ENCODE results near the gene TMEM121. TPM values are rescaled to one million over a fixed set of nuclear protein-coding genes. Genes with fewer than 3 reads are reported as not detected.

Gene TMEM121
- total and polyA plus RNA-seq, 7 experiments from 2014 or later, result 0.83 to 5.7 (median 3.7) TPM

- ATAC-seq (no peak), DNase-seq (peak in 1 of 9 donors; percentile 65)
- ChIA-PET POLR2A (interaction anchor here (0.9 to 4.1 kb wide), 12 partner anchors 9 to 469 kb away, joined by 3 to 80 read pairs (median 4); partner anchors contain the start of gene CDCA4), CTCF (interaction anchor here (0.6 to 4.3 kb wide), 20 partner anchors 10 to 464 kb away, joined by 3 to 94 read pairs (median 5); partner anchors contain the start of gene TEX22)
- Mint-ChIP-seq H3K27me3 (no peaks in the 10 kb centered on the region), H3K36me3 (peaks cover 0 to 2% (median 0%) of the 10 kb centered on the region in 5 donors), H3K4me3 (peak overlapping the region in 7 of 10 donors; percentile 84 to 95 (median 87)), H3K4me1 (peaks cover 11 to 26% (median 23%) of the 10 kb centered on the region in 7 donors), H3K9me3 (no peaks in the 10 kb centered on the region), H3K27ac (peak overlapping the region in 5 of 9 donors; percentile 94 to 99 (median 97))
- Histone ChIP-seq H3K27ac (ENCODE audit: low read depth, low read length) (peak overlapping the region; percentile 100), H3K4me1 (ENCODE audit: control insufficient read depth in 2 of 2, insufficient read depth in 2 of 2, low read length in 2 of 2) (peaks cover 22 to 28% of the 10 kb centered on the region in 2 donors), H3K36me3 (ENCODE audit: control insufficient read depth in 2 of 3, insufficient read depth in 3 of 3, low read length in 3 of 3) (no peaks in the 10 kb centered on the region), H3K27me3 (ENCODE audit: control insufficient read depth in 2 of 2, insufficient read depth in 2 of 2, low read length in 2 of 2) (no peaks in the 10 kb centered on the region), H3K9me3 (ENCODE audit: control insufficient read depth in 2 of 3, low read length in 3 of 3) (no peaks in the 10 kb centered on the region), H3K4me3 (ENCODE audit: low read length) (peak overlapping the region; percentile 85)
- intact Hi-C loops (cut with micrococcal nuclease), result loop anchor here (1.0 to 10.0 kb wide), 15 partner anchors 9 to 737 kb away; partner anchors contain the start of genes CRIP2 (in 2 of the 2), GPR132 (in 2 of the 2), BRF1 (in 1 of the 2) and CDCA4 (in 1 of the 2)
These were observed 36.2 kb upstream of the TMEM121 start for GRCh38 chr14:105490267-105490571.

DNA sequence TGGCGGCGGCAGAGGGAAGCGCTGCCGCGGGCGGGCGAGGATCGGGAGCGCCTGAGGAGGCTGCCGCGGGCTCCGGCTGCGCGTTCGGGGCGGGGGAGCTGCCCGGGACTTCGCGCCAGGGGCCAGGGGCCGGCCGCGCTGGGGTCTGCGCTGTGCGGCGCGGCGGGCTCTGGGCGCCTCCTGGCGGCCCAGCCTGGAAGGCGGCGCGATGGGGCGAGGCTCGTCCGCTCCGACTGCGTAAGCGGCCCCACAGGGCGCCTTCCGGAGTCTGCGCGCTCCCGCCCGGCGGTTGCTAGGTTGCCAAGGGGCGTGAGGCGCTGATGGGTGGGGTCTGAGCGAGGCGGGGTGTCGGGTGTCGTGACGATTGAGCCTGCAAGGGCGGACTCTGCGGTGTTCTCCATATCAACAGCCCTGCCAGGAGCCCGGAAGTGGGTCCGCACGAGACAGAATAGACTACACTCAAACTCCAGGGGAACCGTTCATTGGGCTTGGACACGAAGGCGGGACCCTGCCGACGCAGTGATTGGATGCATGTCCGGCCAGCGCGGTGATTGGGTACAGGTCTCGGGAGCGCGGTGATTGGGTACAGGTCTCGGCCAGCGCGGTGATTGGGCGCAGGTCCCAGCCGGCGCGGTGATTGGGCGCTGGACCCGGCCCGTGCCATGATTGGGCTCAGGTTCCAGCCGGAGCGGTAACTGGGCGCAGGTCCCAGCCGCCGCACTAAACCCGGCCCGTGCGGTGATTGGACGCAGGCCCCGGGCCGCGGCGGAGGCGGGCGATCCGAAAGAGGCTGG, 35.6 kb upstream of the TMEM121 start, which contains the start of gene TEDC1:
TSS of gene TEDC1 (plus strand) at position 675 of the 794 bp plus-strand sequence. CDS start 130 bp downstream, outside the sequence.
- Mint-ChIP-seq H3K9me3 (no peaks in the 10 kb centered on the region), H3K36me3 (peaks cover 0 to 2% (median 0%) of the 10 kb centered on the region in 5 donors), H3K27me3 (no peaks in the 10 kb centered on the region), H3K4me3 (peak within 1 kb of the TSS; percentile 79 to 95 (median 86)), H3K4me1 (peaks cover 5 to 24% (median 19%) of the 10 kb centered on the region in 7 donors), H3K27ac (peak within 1 kb of the TSS; percentile 84 to 99 (median 96))
- peak within 1 kb of the TSS; percentile 100 for H3K27ac ChIP-seq (ENCODE audit: low read depth, low read length)
- H3K36me3 ChIP-seq (ENCODE audit: control insufficient read depth in 2 of 3, insufficient read depth in 3 of 3, low read length in 3 of 3), result no peaks in the 10 kb centered on the region
- intact Hi-C loops (cut with micrococcal nuclease), result loop anchor here (1.0 to 10.0 kb wide), 21 partner anchors 9 to 738 kb away; partner anchors contain the start of genes BRF1 (in 2 of the 2), CDCA4 (in 2 of the 2), CRIP2 (in 2 of the 2) and GPR132 (in 2 of the 2)
- ATAC-seq, result peak; percentile 75
- peak; percentile 96 to 100 (median 100) for DNase-seq
- H3K27me3 ChIP-seq (ENCODE audit: control insufficient read depth in 2 of 2, insufficient read depth in 2 of 2, low read length in 2 of 2), result no peaks in the 10 kb centered on the region
- ChIA-PET CTCF (interaction anchor here (1.1 to 4.3 kb wide), 14 partner anchors 10 to 127 kb away, joined by 3 to 94 read pairs (median 10); partner anchors contain the start of gene TEX22), POLR2A (interaction anchor here (1.0 to 4.1 kb wide), 7 partner anchors 9 to 119 kb away, joined by 3 to 80 read pairs (median 7); no protein-coding TSS in a partner anchor)
- peak within 1 kb of the TSS; percentile 85 for H3K4me3 ChIP-seq (ENCODE audit: low read length)
- H3K9me3 ChIP-seq (ENCODE audit: control insufficient read depth in 2 of 3, low read length in 3 of 3), result no peaks in the 10 kb centered on the region
- H3K4me1 ChIP-seq (ENCODE audit: control insufficient read depth in 2 of 2, insufficient read depth in 2 of 2, low read length in 2 of 2), result peaks cover 16 to 24% of the 10 kb centered on the region in 2 donors

DNA sequence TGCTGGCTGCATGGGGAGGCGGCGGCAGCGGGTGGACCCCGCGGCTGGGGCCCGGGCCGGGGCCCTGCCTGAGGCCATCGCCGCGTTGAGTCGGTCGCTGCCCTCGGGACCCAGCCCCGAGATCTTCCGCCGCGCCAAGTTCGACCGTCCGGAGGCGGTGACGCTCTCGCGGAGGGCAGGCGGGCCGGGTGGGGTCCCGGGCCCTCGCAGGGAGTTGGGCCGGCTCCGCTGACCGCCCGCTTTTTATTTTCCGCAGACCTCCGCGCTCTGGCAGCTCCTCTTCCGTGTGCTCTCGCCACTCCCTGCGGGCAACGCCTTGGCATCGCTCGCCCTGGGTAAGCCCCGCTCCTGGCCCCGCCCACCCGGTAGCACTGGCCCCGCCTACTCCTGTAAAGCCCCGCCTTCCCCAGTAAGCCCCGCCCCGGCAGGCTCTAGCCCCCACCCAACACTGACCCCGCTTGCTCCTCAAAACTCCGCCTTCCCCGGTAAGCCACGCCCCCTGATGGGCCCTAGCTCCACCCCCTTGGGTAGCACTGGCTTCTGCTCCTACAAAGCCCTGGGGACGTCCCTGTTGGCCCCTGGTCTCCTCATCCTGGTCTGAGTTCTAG, 34.9 kb upstream of the TMEM121 start:
- POLR2A ChIA-PET, result interaction anchor here (1.1 to 4.1 kb wide), 2 partner anchors 10 to 70 kb away, joined by 3 to 80 read pairs; no protein-coding TSS in a partner anchor
- Mint-ChIP-seq H3K9me3 (no peaks in the 10 kb centered on the region), H3K4me1 (peaks cover 4 to 21% (median 16%) of the 10 kb centered on the region in 7 donors), H3K27me3 (no peaks in the 10 kb centered on the region), H3K27ac (peak overlapping the region; percentile 72 to 97 (median 94)), H3K36me3 (peaks cover 0 to 2% (median 0%) of the 10 kb centered on the region in 5 donors), H3K4me3 (peak overlapping the region; percentile 70 to 89 (median 85))
- peaks cover 13 to 17% of the 10 kb centered on the region in 2 donors for H3K4me1 ChIP-seq (ENCODE audit: control insufficient read depth in 2 of 2, insufficient read depth in 2 of 2, low read length in 2 of 2)
- DNase-seq (peak; percentile 66 to 94 (median 70)), ATAC-seq (peak; percentile 53)
- peak overlapping the region; percentile 71 for H3K4me3 ChIP-seq (ENCODE audit: low read length)
- no peaks in the 10 kb centered on the region for H3K36me3 ChIP-seq (ENCODE audit: control insufficient read depth in 2 of 3, insufficient read depth in 3 of 3, low read length in 3 of 3)
- H3K27me3 ChIP-seq (ENCODE audit: control insufficient read depth in 2 of 2, insufficient read depth in 2 of 2, low read length in 2 of 2), result no peaks in the 10 kb centered on the region
- CTCF ChIA-PET, result interaction anchor here (4.2 to 4.3 kb wide), 2 partner anchors 11 to 121 kb away, joined by 56 to 94 read pairs; no protein-coding TSS in a partner anchor
- intact Hi-C loops (cut with micrococcal nuclease), result loop anchor here (1.0 to 10.0 kb wide), 17 partner anchors 17 to 739 kb away; partner anchors contain the start of genes CDCA4 (in 2 of the 2), CRIP2 (in 2 of the 2), GPR132 (in 2 of the 2) and NUDT14 (in 2 of the 2)
- H3K27ac ChIP-seq (ENCODE audit: low read depth, low read length), result peak overlapping the region; percentile 100
- H3K9me3 ChIP-seq (ENCODE audit: control insufficient read depth in 2 of 3, low read length in 3 of 3), result no peaks in the 10 kb centered on the region

DNA sequence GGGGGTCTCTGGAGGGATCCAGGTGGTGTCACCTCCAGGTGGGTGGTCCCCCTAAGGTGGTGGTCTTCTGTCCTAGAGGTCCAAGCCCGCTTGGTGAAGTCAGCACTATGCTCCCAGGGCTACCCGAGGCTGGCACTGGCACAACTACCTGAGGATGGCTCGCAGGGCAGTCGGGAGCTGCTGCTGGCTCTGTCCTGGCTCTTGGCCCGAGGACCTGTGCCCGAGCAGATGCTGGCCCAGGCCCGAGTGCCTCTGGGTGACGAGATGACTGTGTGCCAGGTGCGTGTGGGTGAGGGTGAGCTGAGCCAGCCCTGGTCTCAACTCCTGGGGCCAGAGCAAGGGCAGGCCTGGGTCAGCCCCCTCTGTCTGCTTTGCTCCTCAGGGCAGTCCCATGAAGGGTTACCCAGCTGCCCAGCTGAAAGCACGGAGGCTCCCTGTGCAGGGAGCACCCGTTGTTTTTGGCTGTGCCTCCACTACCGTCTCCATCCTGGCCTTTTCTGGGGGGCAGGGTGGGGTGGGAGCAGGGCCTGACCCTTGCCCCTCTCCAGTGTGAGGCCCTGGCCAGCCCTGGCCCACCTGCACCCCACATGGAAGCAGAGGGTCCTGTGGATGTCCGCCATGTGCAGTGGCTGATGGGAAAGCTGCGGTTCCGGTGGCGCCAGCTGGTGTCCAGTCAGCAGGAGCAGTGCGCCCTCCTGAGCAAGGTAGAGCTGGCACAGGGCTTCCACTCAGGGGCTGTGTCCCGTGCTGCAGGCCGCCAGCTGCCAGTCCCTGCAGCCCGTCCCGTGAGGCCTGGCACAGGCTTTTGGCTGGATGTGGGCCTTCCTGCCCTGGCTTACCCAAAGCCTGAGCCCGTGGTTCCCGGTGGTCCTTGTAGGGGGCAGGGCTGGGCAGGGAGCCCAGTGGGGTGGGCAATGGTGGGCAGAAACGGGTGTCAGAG, 34.1 kb upstream of the TMEM121 start:
- Histone ChIP-seq H3K27ac (ENCODE audit: low read depth, low read length) (peak overlapping the region; percentile 100), H3K4me3 (ENCODE audit: low read length) (peak overlapping the region; percentile 71)

GRCh38 chr14:105492971-105493871, 33.2 kb upstream of the TMEM121 start:
- Mint-ChIP-seq H3K27me3 (no peaks in the 10 kb centered on the region), H3K4me1 (peaks cover 4 to 18% (median 13%) of the 10 kb centered on the region in 7 donors), H3K4me3 (peak overlapping the region in 4 of 10 donors; percentile 25 to 41 (median 30)), H3K36me3 (peaks cover 0 to 2% (median 0%) of the 10 kb centered on the region in 5 donors), H3K27ac (peak overlapping the region in 3 of 9 donors; percentile 18 to 36 (median 32)), H3K9me3 (no peaks in the 10 kb centered on the region)
- peaks cover 12 to 13% of the 10 kb centered on the region in 2 donors for H3K4me1 ChIP-seq (ENCODE audit: control insufficient read depth in 2 of 2, insufficient read depth in 2 of 2, low read length in 2 of 2)
- intact Hi-C loops (cut with micrococcal nuclease), result loop anchor here in 1 of 2 donors (5.0 to 10.0 kb wide), 2 partner anchors 311 to 398 kb away; partner anchors contain the start of gene NUDT14
- H3K9me3 ChIP-seq (ENCODE audit: control insufficient read depth in 2 of 3, low read length in 3 of 3), result no peaks in the 10 kb centered on the region
- POLR2A ChIA-PET, result no interaction called here
- H3K36me3 ChIP-seq (ENCODE audit: control insufficient read depth in 2 of 3, insufficient read depth in 3 of 3, low read length in 3 of 3), result no peaks in the 10 kb centered on the region
- H3K27me3 ChIP-seq (ENCODE audit: control insufficient read depth in 2 of 2, insufficient read depth in 2 of 2, low read length in 2 of 2), result no peaks in the 10 kb centered on the region
- CTCF ChIA-PET, result no interaction called here
- ATAC-seq, result no peak
- no peak overlapping the region for H3K27ac ChIP-seq (ENCODE audit: low read depth, low read length)
- peak in 1 of 9 donors; percentile 20 for DNase-seq
- H3K4me3 ChIP-seq (ENCODE audit: low read length), result no peak overlapping the region

More for the DNA sequence above, 34.1 kb upstream of the TMEM121 start:
- no peaks in the 10 kb centered on the region for H3K9me3 Mint-ChIP-seq
- ChIA-PET CTCF (interaction anchor here (4.2 to 4.3 kb wide), 2 partner anchors 12 to 122 kb away, joined by 56 to 94 read pairs; no protein-coding TSS in a partner anchor), POLR2A (interaction anchor here (1.1 to 4.1 kb wide), 2 partner anchors 11 to 71 kb away, joined by 3 to 80 read pairs; no protein-coding TSS in a partner anchor)
- H3K36me3 Mint-ChIP-seq, result peaks cover 0 to 2% (median 0%) of the 10 kb centered on the region in 5 donors
- H3K4me3 Mint-ChIP-seq, result peak overlapping the region; percentile 70 to 89 (median 82)
- no peaks in the 10 kb centered on the region for H3K9me3 ChIP-seq (ENCODE audit: control insufficient read depth in 2 of 3, low read length in 3 of 3)
- peaks cover 12 to 13% of the 10 kb centered on the region in 2 donors for H3K4me1 ChIP-seq (ENCODE audit: control insufficient read depth in 2 of 2, insufficient read depth in 2 of 2, low read length in 2 of 2)
- intact Hi-C loops (cut with micrococcal nuclease), result loop anchor here in 1 of 2 donors (5.0 to 10.0 kb wide), 2 partner anchors 310 to 398 kb away; partner anchors contain the start of gene NUDT14
- H3K27ac Mint-ChIP-seq, result peak overlapping the region; percentile 72 to 94 (median 90)
- no peak for ATAC-seq
- peak in 1 of 9 donors; percentile 6 for DNase-seq
- H3K36me3 ChIP-seq (ENCODE audit: control insufficient read depth in 2 of 3, insufficient read depth in 3 of 3, low read length in 3 of 3), result no peaks in the 10 kb centered on the region
- no peaks in the 10 kb centered on the region for H3K27me3 Mint-ChIP-seq
- H3K4me1 Mint-ChIP-seq, result peaks cover 4 to 18% (median 13%) of the 10 kb centered on the region in 7 donors
- no peaks in the 10 kb centered on the region for H3K27me3 ChIP-seq (ENCODE audit: control insufficient read depth in 2 of 2, insufficient read depth in 2 of 2, low read length in 2 of 2)

All from naive thymus-derived CD4-positive, alpha-beta T cell (primary cell).